Motor neuron (in vitro differentiated cells): ENCODE results near the gene SVIL. TPM values are rescaled to one million over a fixed set of nuclear protein-coding genes. Genes with fewer than 3 reads are reported as not detected.
"Not testable (repeated sequence)": the region's sequence is repeated elsewhere in the genome, so short reads cannot be mapped to it uniquely, and the experiment has no call there.

Experiments used
- ATAC-seq, 8 experiments: fragments of 200-7000 bp; cut with Tn5 transposase; replicated peaks in 6 of 8; 2 replicates each; pipeline ENCODE4 v1.8.0; 2021; ENCODE audit warnings: mild to moderate bottlenecking in 8 of 8, moderate library complexity in 8 of 8
- H3K27ac ChIP-seq, 2 donors: fragments of 250-450 bp; sonication (Bioruptor Pico); 2 replicates each; pipeline ENCODE4 v1.9.0; 2021; ENCODE audit warnings: antibody characterized with exemption in 2 of 2, mild to moderate bottlenecking in 2 of 2, moderate library complexity in 1 of 2
- H3K4me1 ChIP-seq, 2 donors: fragments of 250-450 bp; sonication (Bioruptor Pico); replicated peaks in 1 of 2; 2 replicates each; pipeline ENCODE4 v1.6.1; 2021; ENCODE audit warnings: antibody characterized with exemption in 2 of 2, mild to moderate bottlenecking in 2 of 2, moderate library complexity in 1 of 2
- H3K4me3 ChIP-seq, 5 donors: fragments of 250-450 bp; sonication (Bioruptor Pico); 2 replicates each; pipeline ENCODE4 v1.9.0; 2021; ENCODE audit warnings: antibody characterized with exemption in 5 of 5, mild to moderate bottlenecking in 5 of 5, moderate library complexity in 4 of 5
- WGBS, 10 experiments: fragments of 450-650 bp; shearing (Covaris generic); methylation state at CpG; one replicate each; pipeline ENCODE4 v1.0.0; 2022; 5-methylcytosine and 5-hydroxymethylcytosine counted together
- in situ Hi-C, 9 experiments: fragments of 400-800 bp; cut with MboI; loops; one replicate each; pipeline ENCODE4 v1.15.0; 2021; ENCODE audit warnings: low sequenced_read_pairs in 9 of 9, low pct_unique_long_range_greater_than_20kb in 2 of 9; ENCODE audit not compliant: unreplicated experiment in 9 of 9
- total RNA-seq, 8 experiments: library from RNA; unstranded; fragments of 300-600 nt; gene quantifications; 2 replicates each; pipeline versions ENCODE4 v1.2.3 to v1.2.4, GENCODE V29; 2022

Gene SVIL
- total RNA-seq, 8 experiments from 2014 or later, result 10.4 to 128 (median 37.8) TPM

DNA sequence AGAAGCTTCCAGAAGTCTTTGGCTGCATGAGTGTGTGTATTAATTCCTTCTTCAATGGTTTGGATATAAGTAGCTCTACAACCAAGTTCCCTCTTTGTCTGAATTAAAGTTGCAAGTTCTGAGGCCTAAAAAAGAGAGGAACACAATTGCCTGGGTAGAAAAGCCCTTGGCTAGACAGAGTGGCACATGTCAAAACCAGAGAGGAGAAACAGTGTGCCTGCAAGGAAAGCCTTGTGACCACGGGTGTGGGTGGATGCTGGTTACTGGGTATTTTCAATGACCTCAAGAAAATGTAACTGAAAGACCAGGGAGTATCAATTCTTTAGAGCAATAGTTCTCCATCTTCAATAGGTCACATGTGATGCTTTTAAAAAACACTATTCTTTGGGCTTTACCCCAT is 148.3 kb downstream of the SVIL start:
- Histone ChIP-seq H3K4me3 (no peak overlapping the region), H3K27ac (no peak overlapping the region), H3K4me1 (peaks cover 10 to 11% of the 10 kb centered on the region in 2 donors)
- WGBS, 10 experiments, result 0 to 100% (median 91%) methylated on average over 1 of the region's 1 CpG; no CpG with 5 or more reads in 5 of the 10 experiments
- in situ Hi-C loops, result no loop called here
- peak in 2 of 8 experiments; percentile 8 to 12 for ATAC-seq

DNA sequence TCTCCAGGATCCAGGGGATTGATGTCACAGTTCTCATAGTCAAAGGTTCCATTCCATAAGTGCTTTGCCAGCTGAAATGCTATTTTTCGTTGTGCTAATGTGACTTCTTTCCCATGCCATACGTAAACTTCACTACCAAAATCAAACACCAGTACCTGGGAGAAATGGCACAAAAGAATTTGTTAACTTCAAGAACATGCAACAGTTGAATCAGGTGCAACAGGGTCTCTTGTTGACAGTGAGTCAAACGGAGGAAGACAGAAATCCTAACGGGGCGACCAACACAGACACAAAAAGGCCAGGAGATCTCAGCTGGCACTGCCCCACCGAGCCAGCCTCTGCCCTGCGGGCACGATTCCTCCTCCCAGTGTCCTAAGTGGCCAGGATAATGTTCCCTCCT is 150.1 kb downstream of the SVIL start:
- in situ Hi-C loops, H3K27ac ChIP-seq, H3K4me3 ChIP-seq: not testable (repeated sequence)
- ATAC-seq, result peak in 1 of 8 experiments; percentile 9
- H3K4me1 ChIP-seq, result peaks cover 11 to 19% of the 10 kb centered on the region in 2 donors
- 0 to 100% (median 76%) methylated on average over 1 to 4 of the region's 8 CpGs; no CpG with 5 or more reads in 6 of the 10 experiments for WGBS, 10 experiments

DNA sequence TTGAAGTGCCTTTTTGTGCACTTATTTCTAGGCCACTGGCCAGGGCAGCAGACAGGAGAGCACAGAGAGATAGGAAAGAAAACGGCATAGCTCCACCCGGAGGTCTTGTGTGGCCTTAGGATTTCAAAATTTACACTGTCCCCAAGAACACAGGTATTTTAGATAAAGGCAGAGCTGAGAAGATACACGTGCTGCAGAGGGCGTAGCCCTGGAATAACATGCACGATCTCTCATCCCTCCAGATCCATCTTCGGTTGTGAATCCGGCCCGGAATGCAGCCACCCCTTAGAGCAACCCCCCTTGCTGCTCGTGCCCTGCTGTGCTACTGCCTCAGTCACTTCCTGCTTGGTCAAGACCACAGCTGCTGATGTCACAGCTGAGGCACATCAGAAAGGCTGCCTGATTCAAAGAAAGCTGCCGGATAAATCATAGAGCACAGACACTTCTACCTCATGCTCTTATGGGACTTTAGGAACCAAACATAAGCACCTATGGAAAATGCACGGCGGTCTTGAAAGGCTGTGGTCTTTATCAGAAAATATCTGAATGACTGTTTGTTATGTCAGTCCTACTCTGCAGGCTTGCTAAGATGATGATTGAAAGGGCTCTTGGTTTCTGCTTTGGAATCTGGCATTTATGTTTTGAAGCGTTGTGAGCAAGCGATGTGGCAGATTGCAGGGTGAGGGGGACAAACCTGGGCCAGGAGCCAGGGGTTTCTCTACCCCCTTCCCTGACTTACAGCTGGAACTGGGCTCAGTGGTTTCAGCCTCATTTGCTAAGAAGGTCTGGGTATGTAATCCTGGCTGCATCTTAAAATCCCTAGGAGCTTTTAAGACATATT is 152.0 kb downstream of the SVIL start:
- in situ Hi-C loops, result no loop called here
- H3K4me1 ChIP-seq, result peaks cover 11 to 19% of the 10 kb centered on the region in 2 donors
- no peak overlapping the region for H3K4me3 ChIP-seq
- peak overlapping the region in 1 of 2 donors; percentile 23 for H3K27ac ChIP-seq
- ATAC-seq, result peak; percentile 17 to 96 (median 94)
- 10 to 58% (median 34%) methylated on average over 1 to 10 of the region's 14 CpGs; no CpG with 5 or more reads in 4 of the 10 experiments for WGBS, 10 experiments

DNA sequence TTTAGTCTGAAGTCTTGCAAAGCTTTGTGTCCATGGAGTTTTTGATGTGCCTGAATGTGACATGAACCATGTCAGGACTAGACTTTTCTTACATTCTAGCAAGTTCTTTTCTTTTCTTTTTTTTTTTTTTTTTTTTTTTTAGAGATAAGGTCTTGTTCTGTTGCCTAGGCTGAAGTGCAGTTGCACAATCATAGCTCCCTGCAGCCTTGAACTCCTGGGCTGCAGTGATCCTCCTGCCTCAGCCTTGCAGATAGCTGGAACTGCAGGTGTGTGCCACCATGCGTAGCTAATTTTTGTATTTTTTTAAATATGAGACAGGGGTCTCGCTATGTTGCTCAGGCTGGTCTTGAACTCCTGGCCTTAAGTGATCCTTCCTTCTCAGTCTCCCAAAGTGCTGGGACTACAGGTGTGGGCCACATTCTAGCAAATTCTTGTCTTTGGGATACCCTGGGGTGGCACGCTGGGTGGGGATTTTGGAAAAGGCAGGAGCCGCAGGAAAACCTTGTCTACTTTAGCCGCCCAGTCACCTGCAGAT is 152.8 kb downstream of the SVIL start:
- ATAC-seq, result no peak
- H3K4me1 ChIP-seq, result peaks cover 11 to 19% of the 10 kb centered on the region in 2 donors
- H3K27ac ChIP-seq, result no peak overlapping the region
- H3K4me3 ChIP-seq, result no peak overlapping the region
- 84 to 100% (median 87%) methylated on average over 1 to 5 of the region's 5 CpGs; no CpG with 5 or more reads in 3 of the 10 experiments for WGBS, 10 experiments
- in situ Hi-C loops, result no loop called here

DNA sequence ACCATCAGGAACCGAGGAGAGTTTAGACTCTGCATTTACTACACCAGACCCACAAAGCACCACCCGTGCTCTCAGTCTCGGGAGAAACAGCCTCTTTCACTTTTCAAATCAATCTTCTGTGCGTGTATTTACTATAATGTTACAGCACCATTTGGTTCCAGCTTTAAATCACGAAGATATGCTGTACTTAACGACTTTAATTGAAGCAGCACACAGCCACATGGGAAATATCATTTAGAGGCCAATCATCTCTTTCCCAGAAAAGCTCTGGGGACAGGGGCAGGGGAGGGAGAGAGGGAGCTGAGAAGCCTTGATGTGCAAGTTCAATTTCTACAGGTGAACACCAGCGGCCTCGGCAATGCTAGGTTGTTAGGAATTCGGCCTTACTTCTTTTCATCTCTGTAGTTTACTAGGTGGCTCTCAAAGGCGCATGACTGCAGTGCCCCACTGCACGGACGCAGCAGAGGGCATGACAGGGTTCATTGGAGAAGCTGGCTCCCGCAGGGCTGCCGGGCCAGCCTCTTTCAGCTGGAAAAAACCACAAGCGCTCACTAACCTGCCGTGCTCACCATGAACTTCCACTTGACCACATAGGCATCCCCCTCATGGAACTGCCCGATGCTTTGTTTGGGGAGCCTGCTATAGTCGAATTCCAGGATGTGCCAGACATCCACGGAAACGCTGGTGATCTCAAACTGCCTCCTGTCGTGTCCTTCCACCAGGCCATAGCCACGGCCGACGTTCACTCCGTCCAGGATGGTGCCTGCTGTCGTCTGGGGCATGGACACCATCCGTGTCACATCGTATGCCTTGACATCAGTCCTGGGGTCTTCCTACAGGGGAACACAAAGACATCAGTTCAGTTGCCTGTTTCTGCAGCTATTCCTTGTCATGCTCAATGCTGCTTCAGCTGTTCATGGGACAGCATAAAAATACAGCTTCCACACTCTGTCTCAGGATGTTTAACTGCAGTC is 154.5 kb downstream of the SVIL start:
- H3K27ac ChIP-seq, result no peak overlapping the region
- peaks cover 11 to 19% of the 10 kb centered on the region in 2 donors for H3K4me1 ChIP-seq
- no peak overlapping the region for H3K4me3 ChIP-seq
- 50 to 100% (median 76%) methylated on average over 1 to 10 of the region's 28 CpGs for WGBS, 10 experiments
- ATAC-seq, result peak in 2 of 8 experiments; percentile 13 to 18
- in situ Hi-C loops, result no loop called here

DNA sequence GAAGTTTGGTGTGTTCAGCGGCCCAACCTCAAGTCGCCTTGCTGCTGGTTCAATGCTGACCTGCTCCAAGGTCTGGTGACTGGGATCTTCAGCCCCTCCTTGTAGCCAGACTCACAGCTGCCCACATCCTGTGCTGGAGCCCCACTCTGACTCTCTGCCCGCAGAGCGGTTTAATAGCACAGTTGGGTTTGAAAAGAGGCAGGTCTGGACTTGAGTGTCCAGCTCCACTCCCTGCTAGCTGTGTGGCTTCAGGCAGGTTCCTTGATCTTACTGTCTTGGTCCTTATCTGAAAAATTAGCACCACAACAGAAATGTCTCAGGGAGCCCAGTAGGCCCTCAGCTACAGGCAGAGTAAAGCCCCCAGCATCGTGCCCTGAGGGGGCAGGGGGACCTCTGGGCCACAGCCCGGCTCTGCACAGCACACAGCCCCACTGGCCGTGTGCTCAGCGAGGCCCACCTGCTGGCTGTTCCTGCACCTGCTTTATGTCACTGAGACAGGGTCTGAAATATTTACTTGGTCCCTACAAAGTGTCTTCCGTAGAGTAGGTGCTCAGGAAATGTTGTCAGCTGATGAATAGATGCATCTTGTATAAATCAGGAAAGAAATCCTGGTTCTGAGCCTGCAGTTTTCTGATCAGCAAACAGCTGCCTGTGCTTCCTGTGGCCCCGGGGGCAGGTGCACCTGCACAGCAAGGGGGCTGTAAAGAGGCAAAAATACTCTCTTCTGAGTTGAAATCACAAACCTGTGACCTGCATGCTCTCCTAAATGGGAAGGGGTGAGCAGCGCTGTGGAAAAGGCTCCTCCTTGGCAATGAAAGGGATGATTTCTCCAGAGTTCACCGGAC is 155.5 kb downstream of the SVIL start:
- in situ Hi-C loops, result no loop called here
- no peak overlapping the region for H3K27ac ChIP-seq
- peaks cover 11 to 19% of the 10 kb centered on the region in 2 donors for H3K4me1 ChIP-seq
- no peak overlapping the region for H3K4me3 ChIP-seq
- no peak for ATAC-seq
- 61 to 100% (median 93%) methylated on average over 1 to 6 of the region's 12 CpGs; no CpG with 5 or more reads in 4 of the 10 experiments for WGBS, 10 experiments

DNA sequence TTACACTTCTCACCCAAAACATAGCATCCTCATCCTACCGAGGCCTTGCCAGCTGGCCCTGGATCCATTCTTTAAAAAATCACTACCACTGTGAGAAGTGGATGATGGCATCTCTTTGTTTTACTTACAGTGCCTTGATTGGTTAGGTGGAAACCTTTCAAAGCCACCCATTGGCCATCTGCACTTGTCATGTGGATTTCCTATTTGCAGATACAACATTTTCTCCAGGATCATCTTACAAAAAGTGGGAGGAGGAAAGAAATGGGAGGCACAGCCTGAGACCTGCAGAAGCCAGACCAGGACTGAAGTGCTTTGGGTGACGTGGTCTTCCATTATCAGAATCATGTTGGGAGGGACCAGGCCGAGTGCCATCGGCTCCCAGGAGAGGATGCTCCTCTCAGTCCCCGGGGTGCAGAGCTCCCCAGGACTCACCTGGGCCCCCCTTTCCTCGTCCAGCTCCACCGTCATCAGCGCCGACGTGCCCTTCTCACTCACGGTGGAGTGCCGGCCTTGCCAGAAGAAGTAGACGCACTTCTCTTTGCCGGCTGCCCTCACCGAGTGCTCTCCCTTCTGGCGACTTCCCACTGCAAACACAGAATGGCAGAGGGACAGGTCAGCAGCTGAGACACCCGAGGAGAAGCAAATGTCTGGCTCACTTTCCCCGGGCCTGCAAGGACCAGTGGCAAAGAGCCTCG is 161.2 kb downstream of the SVIL start:
- peak in 2 of 8 experiments; percentile 10 to 15 for ATAC-seq
- Histone ChIP-seq H3K4me3 (no peak overlapping the region), H3K27ac (no peak overlapping the region), H3K4me1 (peaks cover 6 to 21% of the 10 kb centered on the region in 2 donors)
- in situ Hi-C loops, result no loop called here
- 20 to 100% (median 87%) methylated on average over 1 to 13 of the region's 19 CpGs; no CpG with 5 or more reads in 2 of the 10 experiments for WGBS, 10 experiments

DNA sequence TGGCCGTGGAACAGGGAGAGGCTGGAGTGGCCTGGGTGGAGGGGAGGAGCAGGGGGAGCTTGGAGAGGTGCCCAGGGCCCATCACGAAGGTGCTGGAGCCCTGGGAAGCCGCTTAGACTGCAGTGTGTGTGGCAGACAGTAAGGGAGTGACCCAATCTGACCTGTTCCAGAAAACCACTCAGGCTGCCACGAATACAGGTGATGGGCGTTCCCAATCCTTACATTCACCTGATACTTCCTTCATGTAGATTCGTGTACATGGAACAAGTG is 161.7 kb downstream of the SVIL start:
- Histone ChIP-seq H3K4me3 (no peak overlapping the region), H3K4me1 (peaks cover 6 to 21% of the 10 kb centered on the region in 2 donors), H3K27ac (no peak overlapping the region)
- ATAC-seq, result peak in 1 of 8 experiments; percentile 3
- in situ Hi-C loops, result no loop called here
- 52 to 100% (median 95%) methylated on average over 1 to 4 of the region's 6 CpGs; no CpG with 5 or more reads in 4 of the 10 experiments for whole genome bisulfite sequencing, 10 experiments

DNA sequence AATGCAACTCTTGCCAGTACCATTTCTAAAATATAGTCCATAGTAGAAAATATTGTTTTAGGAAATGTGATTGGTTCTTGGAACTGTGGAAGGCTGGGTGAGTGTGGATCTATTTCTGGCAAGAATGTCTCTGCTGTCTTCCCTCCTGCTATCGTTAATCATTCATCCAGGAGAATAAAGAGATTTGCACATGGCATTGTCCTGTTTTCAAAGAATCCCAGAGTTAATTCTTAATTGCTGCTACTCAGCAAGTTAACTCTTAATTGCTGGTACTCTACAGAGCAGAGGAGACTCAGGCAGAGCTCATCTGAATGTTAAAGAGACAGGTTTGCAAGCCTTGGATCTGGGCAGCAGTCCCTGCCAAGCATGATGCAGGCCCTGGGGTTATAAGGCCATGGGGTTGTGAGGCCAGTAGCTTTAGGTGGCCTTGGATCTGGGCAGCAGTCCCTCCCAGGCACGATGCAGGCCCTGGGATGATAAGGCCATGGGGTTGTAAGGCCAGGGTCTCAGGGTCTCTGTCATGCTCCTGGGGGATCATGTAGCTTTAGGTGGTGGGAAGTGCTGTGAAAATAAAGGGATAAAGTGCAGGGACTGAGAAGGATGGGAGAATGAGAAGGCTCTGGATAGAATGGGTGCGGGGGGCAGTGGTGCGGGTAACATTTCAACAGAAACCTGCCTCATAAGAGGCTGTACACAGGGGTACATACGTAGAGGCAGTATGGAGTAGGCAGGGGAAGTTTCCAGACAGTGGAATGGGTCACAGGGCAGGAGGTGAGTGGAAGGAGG is 162.3 kb downstream of the SVIL start:
- ATAC-seq, result peak in 6 of 8 experiments; percentile 3 to 64 (median 49)
- no peak overlapping the region for H3K4me3 ChIP-seq
- 0 to 83% (median 39%) methylated on average over 1 to 3 of the region's 5 CpGs; no CpG with 5 or more reads in 3 of the 10 experiments for WGBS, 10 experiments
- peaks cover 6 to 21% of the 10 kb centered on the region in 2 donors for H3K4me1 ChIP-seq
- peak overlapping the region in 1 of 2 donors; percentile 22 for H3K27ac ChIP-seq
- in situ Hi-C loops, result no loop called here

DNA sequence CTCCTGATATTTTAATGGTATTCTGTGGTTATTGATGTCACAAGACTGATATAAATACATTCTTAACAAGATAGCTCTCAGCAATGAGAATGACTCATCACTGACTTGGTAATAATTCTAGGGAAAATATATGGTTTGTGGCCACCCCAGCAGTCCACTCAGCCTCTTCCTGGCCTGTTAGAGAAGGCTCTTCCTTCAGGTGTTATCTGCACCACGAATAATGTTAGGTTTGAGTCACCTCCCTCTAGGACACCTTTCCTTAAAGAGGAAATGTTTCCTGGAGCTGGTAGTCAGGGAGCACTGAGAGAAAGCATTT is 163.3 kb downstream of the SVIL start:
- in situ Hi-C loops, result no loop called here
- Histone ChIP-seq H3K4me1 (peaks cover 6 to 21% of the 10 kb centered on the region in 2 donors), H3K4me3 (no peak overlapping the region), H3K27ac (no peak overlapping the region)
- WGBS, 10 experiments, result 0 to 17% (median 4%) methylated on average over 1 of the region's 1 CpG; no CpG with 5 or more reads in 2 of the 10 experiments
- ATAC-seq, result peak; percentile 54 to 93 (median 88)

DNA sequence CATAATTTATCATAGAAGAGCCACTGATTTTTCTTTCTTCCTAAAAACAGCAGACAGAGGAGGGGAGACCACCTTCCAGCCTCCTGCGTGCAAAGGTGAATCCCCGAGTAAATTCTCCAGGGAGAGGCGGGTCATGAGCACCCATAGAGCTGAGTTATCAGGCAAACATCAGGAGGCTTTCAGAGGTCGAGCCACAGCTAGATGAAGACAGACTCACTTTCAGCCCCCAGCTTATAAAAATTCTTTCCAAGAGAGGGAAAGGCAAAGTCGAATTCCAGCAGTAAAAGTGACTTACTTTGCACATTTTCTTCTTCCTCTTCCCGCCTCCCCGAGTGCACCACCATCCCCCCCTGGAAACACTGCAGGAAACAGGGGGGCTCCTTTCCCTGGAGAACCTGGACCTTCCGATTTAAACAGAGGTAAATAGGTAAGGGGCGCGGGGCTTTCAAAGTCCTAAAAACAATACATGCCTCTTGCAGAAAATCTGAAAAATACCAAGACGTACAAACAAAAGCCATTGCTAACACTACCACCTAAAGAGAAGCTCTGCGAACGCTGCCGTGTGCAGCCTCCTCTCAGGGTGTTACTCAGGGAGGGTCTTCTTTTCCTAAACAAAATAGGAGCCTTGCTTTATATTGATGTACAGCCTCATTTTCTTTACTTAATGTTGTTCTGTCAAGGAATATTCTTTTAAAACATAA is 163.8 kb downstream of the SVIL start:
- Histone ChIP-seq H3K27ac (no peak overlapping the region), H3K4me3 (no peak overlapping the region), H3K4me1 (peaks cover 6 to 21% of the 10 kb centered on the region in 2 donors)
- peak in 5 of 8 experiments; percentile 62 to 73 (median 65) for ATAC-seq
- 47 to 100% (median 74%) methylated on average over 1 to 11 of the region's 14 CpGs for WGBS, 10 experiments
- in situ Hi-C loops, result no loop called here
